OCI-LY1 (cell line): Measurements from ENCODE around the gene RC3H1.

Experiments
- CTCF ChIP-seq: fragments of 200-600 bp; sonication (generic), shearing (Covaris generic); IDR thresholded peaks from 2 replicates; pipeline ENCODE4 v1.5.1; 2017; ENCODE audit warnings: mild to moderate bottlenecking, antibody characterized with exemption, low read length, moderate library complexity, mixed read lengths
- EZH2 ChIP-seq: fragments of 200-600 bp; sonication (generic), shearing (Covaris generic); IDR thresholded peaks from 2 replicates; pipeline ENCODE4 v1.8.0; 2017; ENCODE audit warnings: borderline replicate concordance, mixed run types, mild to moderate bottlenecking, antibody characterized with exemption, low read length, moderate library complexity, mixed read lengths

GRCh38 chr1:174058624-174059023 lies 36.5 kb upstream of the RC3H1 start:
- TF ChIP-seq EZH2 (no peak), CTCF (no peak)
